HK-2 (cell line): ENCODE measurements around the gene ABCA4.

Experiments
- DNase-seq: peaks from one replicate; pipeline ENCODE4 v3.0.0-alpha.2; 2018; ENCODE audit not compliant: unreplicated experiment

Gene ABCA4

GRCh38 chr1:94122201-94122970 lies 1.4 kb upstream of the ABCA4 start:
- no peak for DNase-seq

- DNase-seq = no peak
Measured at GRCh38 chr1:94121411-94121821, 468 bp upstream of the ABCA4 start.

- no peak for DNase-seq
Measured at GRCh38 chr1:94120570-94120901, 412 bp downstream of the ABCA4 start.

- DNase-seq = no peak
Measured at GRCh38 chr1:94119796-94120569, 965 bp downstream of the ABCA4 start.

- DNase-seq = no peak
Measured at GRCh38 chr1:94119306-94119705, 1.6 kb downstream of the ABCA4 start.

- no peak for DNase-seq
Measured at GRCh38 chr1:94118471-94118870, 2.5 kb downstream of the ABCA4 start.

DNA sequence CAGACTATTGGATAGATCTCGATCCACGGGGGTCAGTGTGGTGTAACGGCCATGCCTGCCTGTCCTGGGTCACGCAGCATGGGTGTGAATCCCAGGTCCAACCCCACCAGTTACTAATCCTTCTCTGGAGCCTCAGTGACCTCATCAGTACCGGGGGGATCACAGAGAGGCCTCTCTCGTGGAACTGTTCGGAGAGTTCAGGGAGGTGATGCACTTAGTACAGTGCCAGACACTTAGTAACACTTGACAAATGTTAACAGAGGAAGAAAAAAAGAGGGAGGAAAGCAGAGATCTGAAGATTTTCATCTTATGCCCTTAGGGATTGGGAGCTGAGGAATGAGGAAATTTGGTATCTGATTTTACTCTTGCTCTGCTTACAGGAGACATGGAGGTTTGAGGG lies 2.9 kb downstream of the ABCA4 start:
- DNase-seq = no peak

DNA sequence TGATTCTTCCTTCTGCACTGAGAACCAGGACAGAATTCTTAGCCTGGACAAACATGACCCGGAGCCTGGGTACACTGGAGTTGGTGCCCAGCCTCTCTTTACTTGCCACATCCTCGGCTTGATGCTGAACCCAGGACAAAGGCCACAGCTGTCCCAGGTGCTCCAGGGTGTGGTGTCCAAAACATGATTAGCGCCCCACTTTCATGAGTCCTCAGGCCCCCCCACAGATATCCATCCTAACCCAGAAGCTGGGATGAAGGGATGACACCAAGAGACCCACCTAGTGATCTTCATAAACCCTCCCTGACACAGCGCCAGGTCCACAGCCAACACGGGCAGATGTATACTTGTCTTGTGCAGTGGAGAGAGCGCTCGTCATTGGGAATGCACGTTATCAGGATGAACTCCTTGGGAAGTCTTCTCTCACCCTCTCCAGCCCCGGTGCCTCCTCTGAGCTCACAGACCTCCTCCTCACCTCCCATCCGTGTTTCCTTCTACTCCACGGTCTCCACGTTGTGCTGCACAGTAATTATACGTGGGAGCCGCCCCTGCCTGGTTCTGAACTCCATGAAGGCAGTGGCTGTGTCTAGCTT lies 3.6 kb downstream of the ABCA4 start:
- DNase-seq = no peak

GRCh38 chr1:94115900-94116436 lies 5.0 kb downstream of the ABCA4 start:
- DNase-seq = no peak

DNA sequence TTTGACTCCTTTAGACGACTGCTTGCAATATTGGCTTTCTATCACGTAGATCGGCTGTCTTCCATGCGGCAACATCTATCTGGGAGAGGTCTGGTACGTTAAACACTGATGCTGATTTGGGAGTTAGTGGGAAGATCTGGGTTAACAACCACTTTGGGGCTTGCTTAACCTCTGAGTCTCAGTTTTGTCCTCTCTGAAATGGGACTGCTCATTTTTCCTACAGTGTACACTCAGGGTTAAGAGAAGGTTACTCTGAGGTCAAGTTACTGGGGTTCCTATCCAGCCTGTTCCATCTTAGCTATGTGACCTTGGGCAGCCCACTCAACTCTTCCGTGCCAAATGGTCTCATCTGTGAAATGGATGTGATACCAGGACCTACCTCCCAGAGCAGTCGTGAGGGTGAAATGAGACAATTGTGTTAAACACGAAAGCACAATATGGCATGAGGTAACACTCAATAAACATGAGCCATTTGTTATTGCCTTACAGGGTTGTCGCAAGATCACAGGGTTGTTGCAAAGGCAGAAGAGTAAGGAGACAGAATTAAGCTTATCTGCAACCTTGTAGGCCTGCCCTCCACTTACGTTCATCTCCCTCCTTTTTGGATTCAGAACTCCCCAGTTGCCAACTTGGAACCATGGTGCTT lies 5.6 kb downstream of the ABCA4 start:
- no peak for DNase-seq

DNA sequence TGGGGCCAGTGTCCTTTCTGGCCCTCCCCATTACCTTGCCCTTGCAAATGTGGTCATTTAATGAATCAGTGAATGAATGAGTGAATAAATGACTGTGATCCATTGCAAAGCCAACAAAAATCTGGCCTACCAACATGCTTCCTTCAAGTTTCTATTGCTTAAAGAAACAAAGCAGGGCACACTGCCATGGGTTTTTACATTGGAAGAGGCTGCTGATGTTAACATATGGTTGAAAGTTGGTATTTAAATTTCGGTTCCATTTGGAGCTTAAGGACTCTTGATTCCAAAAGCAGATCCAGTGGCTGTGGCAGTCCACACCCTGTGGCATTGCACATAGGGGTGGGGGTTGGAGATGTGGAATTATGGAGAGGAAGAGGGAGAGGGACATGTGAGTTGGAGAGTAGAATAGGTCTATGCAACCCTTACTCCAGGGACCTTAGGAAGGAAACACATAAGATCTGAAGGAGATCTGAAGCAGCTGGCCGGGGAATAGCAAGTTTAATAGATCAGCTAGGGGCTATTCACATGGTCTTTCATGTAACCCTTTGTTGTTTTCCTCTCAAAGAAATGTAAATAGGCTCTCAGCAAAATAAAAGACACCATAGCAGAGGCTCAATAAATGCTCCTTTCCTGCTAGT lies 7.2 kb downstream of the ABCA4 start:
- DNase-seq = no peak

GRCh38 chr1:94111879-94112278 lies 9.1 kb downstream of the ABCA4 start:
- DNase-seq = no peak

DNA sequence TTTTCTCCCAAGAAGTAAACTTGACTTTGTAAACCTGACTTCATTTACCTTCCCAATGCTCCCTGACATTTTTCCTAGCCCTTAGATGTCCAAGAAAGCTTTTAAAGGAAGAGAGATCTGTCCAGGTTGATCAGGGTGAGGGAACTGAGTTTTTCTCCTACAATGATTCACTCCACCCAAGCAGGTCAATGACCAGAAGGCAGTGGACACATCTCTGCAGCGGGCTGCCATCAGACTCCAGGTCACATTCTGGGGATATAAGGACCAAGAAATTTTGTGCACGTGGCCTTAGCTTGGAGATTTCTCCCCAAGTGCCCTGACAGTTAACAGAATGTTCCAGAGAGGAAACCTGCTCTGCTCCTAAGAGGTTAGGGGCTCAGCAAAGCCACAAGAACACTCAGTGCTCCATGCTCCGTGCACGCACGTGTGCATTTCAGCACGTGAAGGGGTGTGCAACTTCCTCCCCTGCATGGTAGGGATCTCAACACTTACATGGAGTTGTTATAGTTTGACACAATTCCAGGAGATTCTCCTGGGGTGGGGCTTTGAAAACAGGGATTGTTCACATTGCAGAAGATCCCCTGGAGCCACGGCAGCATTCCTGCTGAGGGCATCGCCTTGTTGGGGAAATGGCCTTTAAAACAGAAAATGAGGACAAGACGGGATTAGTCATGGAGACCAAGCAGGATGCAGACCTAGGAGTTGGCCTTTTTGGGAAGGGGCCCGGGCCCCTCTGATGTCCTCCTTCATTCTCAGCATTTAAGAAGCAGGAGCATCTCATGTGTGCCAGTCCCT lies 9.8 kb downstream of the ABCA4 start:
- DNase-seq = no peak

- no peak for DNase-seq
Measured at GRCh38 chr1:94110021-94110761, 10.8 kb downstream of the ABCA4 start.

DNA sequence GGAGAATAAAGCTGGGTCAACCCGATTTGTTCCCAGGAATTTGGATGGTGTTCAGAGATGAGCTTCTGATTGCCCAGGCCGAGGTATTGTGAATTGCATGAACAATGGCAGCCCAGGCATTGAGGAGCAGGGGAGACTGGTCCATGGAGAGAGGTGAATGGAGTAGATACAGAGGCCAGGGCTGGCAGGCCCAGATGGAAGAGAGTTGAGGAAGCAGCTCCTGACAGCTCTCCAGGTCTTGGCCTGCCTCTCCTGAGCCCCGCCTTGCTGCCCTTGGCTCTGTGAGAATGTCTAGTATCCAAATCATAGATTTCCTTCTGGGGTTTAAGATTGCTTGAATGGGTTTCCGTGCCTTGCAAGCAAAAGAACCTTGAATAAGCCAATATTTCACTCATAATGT lies 11.5 kb downstream of the ABCA4 start:
- DNase-seq = no peak

GRCh38 chr1:94107141-94107540 lies 13.8 kb downstream of the ABCA4 start:
- DNase-seq = no peak

GRCh38 chr1:94106716-94107115 lies 14.2 kb downstream of the ABCA4 start:
- peak; percentile 77 for DNase-seq

- DNase-seq = peak; percentile 42
Measured at GRCh38 chr1:94105957-94106529, 14.9 kb downstream of the ABCA4 start.

DNA sequence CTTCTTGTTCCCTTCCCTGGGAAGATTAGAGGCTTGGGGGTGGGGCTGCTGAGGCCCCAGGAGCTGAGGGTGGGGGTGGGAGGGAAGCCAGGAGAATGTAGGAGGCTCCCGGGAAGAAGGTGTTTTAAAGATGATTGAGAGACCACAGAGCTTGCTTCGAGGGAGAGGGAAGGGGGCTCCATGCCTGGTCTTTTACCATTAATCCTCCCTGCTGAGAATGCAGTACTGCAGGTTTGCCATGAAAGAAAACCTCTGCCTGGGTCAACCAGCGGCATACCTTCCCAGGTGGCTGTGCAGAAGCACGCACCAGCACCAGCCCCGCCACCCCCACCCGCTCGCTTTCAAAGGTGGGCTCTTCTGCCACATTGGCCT lies 15.4 kb downstream of the ABCA4 start:
- DNase-seq = no peak
